HEK293 (cell line): ENCODE measurements around the gene OGFRL1.

Experiments used
- EGR2 ChIP-seq: fragments of 450-650 bp; formaldehyde crosslinking; IDR thresholded peaks from 2 replicates; pipeline ENCODE4 v1.5.1; 2016; ENCODE audit warnings: low read depth, missing biosample characterization, missing genetic modification characterization
- FEZF1 ChIP-seq: fragments of 450-650 bp; formaldehyde crosslinking; IDR thresholded peaks from 2 replicates; pipeline ENCODE4 v1.5.1; 2016; ENCODE audit warnings: missing biosample characterization, missing genetic modification characterization
- HOXC10 ChIP-seq: sonication (generic); formaldehyde crosslinking; IDR thresholded peaks from 2 replicates; pipeline ENCODE4 v1.8.1; 2023; ENCODE audit warnings: mild to moderate bottlenecking, missing genetic modification reagents
- KLF17 ChIP-seq: fragments of 450-650 bp; formaldehyde crosslinking; IDR thresholded peaks from 2 replicates; pipeline ENCODE4 v1.5.1; 2016; ENCODE audit warnings: missing biosample characterization, missing genetic modification characterization
- OSR2 ChIP-seq: fragments of 450-650 bp; formaldehyde crosslinking; IDR thresholded peaks from 2 replicates; pipeline ENCODE4 v1.5.1; 2016; ENCODE audit warnings: missing biosample characterization, missing genetic modification characterization
- PATZ1 ChIP-seq: fragments of 450-650 bp; formaldehyde crosslinking; IDR thresholded peaks from 2 replicates; pipeline ENCODE4 v1.5.1; 2016; ENCODE audit warnings: missing biosample characterization, missing genetic modification characterization
- PRDM10 ChIP-seq: fragments of 450-650 bp; formaldehyde crosslinking; IDR thresholded peaks from 2 replicates; pipeline ENCODE4 v1.5.1; 2016; ENCODE audit warnings: missing biosample characterization, missing genetic modification characterization
- ZBTB10 ChIP-seq: fragments of 450-650 bp; formaldehyde crosslinking; IDR thresholded peaks from 2 replicates; pipeline ENCODE4 v1.5.1; 2016; ENCODE audit warnings: missing biosample characterization, missing genetic modification characterization
- ZBTB17 ChIP-seq: fragments of 450-650 bp; formaldehyde crosslinking; IDR thresholded peaks from 2 replicates; pipeline ENCODE4 v1.5.1; 2016; ENCODE audit warnings: missing biosample characterization, missing genetic modification characterization
- ZBTB20 ChIP-seq: fragments of 450-650 bp; formaldehyde crosslinking; IDR thresholded peaks from 2 replicates; pipeline ENCODE4 v1.5.1; 2016; ENCODE audit warnings: missing biosample characterization, missing genetic modification characterization
- ZBTB26 ChIP-seq: fragments of 450-650 bp; formaldehyde crosslinking; optimal IDR thresholded peaks from 2 replicates; pipeline ENCODE3; 2016; ENCODE audit warnings: missing biosample characterization, mild to moderate bottlenecking, missing genetic modification characterization
- ZBTB8A ChIP-seq: fragments of 450-650 bp; formaldehyde crosslinking; IDR thresholded peaks from 2 replicates; pipeline ENCODE4 v1.5.1; 2016; ENCODE audit warnings: missing biosample characterization, missing genetic modification characterization
- ZFP37 ChIP-seq: fragments of 450-650 bp; formaldehyde crosslinking; IDR thresholded peaks from 2 replicates; pipeline ENCODE4 v1.5.1; 2016; ENCODE audit warnings: missing biosample characterization, missing genetic modification characterization
- ZNF132 ChIP-seq: fragments of 450-650 bp; formaldehyde crosslinking; IDR thresholded peaks from 2 replicates; pipeline ENCODE4 v1.5.1; 2017; ENCODE audit warnings: missing biosample characterization, missing genetic modification characterization, borderline replicate concordance
- ZNF146 ChIP-seq: fragments of 450-650 bp; formaldehyde crosslinking; IDR thresholded peaks from 2 replicates; pipeline ENCODE4 v1.5.1; 2016; ENCODE audit warnings: missing biosample characterization, missing genetic modification characterization
- ZNF23 ChIP-seq: fragments of 450-650 bp; formaldehyde crosslinking; IDR thresholded peaks from 2 replicates; pipeline ENCODE4 v1.5.1; 2016; ENCODE audit warnings: missing biosample characterization, missing genetic modification characterization, borderline replicate concordance
- ZNF24 ChIP-seq: fragments of 450-650 bp; formaldehyde crosslinking; IDR thresholded peaks from 2 replicates; pipeline ENCODE4 v1.5.1; 2016; ENCODE audit warnings: missing biosample characterization, missing genetic modification characterization
- ZNF335 ChIP-seq: fragments of 450-650 bp; formaldehyde crosslinking; conservative IDR thresholded peaks from 2 replicates; pipeline ENCODE4 v1.5.1; 2016; ENCODE audit warnings: missing biosample characterization, missing genetic modification characterization
- ZNF398 ChIP-seq: fragments of 450-650 bp; formaldehyde crosslinking; IDR thresholded peaks from 2 replicates; pipeline ENCODE4 v1.5.1; 2017; ENCODE audit warnings: missing biosample characterization, missing genetic modification characterization
- ZNF530 ChIP-seq: fragments of 450-650 bp; formaldehyde crosslinking; IDR thresholded peaks from 2 replicates; pipeline ENCODE4 v1.5.1; 2016; ENCODE audit warnings: low read depth, missing biosample characterization, missing genetic modification characterization
- ZNF558 ChIP-seq: fragments of 450-650 bp; formaldehyde crosslinking; IDR thresholded peaks from 2 replicates; pipeline ENCODE4 v1.5.1; 2016; ENCODE audit warnings: missing biosample characterization, missing genetic modification characterization
- ZNF561 ChIP-seq: fragments of 450-650 bp; IDR thresholded peaks from 2 replicates; pipeline ENCODE4 v1.5.1; 2018; ENCODE audit warnings: missing biosample characterization, missing genetic modification characterization, borderline replicate concordance
- ZNF596 ChIP-seq: fragments of 450-650 bp; IDR thresholded peaks from 2 replicates; pipeline ENCODE4 v1.5.0; 2018; ENCODE audit warnings: missing biosample characterization, mild to moderate bottlenecking, missing genetic modification characterization, moderate library complexity
- ZNF660 ChIP-seq: fragments of 450-650 bp; IDR thresholded peaks from 2 replicates; pipeline ENCODE4 v1.5.1; 2018; ENCODE audit warnings: missing biosample characterization, mild to moderate bottlenecking, missing genetic modification characterization
- ZNF670 ChIP-seq: fragments of 450-650 bp; formaldehyde crosslinking; IDR thresholded peaks from 2 replicates; pipeline ENCODE4 v1.5.1; 2016; ENCODE audit warnings: missing biosample characterization, missing genetic modification characterization, low read depth
- ZNF747 ChIP-seq: fragments of 450-650 bp; formaldehyde crosslinking; IDR thresholded peaks from 2 replicates; pipeline ENCODE4 v1.5.1; 2016; ENCODE audit warnings: missing biosample characterization, missing genetic modification characterization
- ZSCAN30 ChIP-seq: fragments of 450-650 bp; IDR thresholded peaks from 2 replicates; pipeline ENCODE4 v1.5.1; 2018; ENCODE audit warnings: missing biosample characterization, mild to moderate bottlenecking, missing genetic modification characterization, moderate library complexity

Gene OGFRL1

GRCh38 chr6:71288228-71289038 is at the start of gene OGFRL1 (continued):
- TF ChIP-seq ZBTB26 (tag by site-specific recombination) (peak; percentile 78), ZNF747 (tag by site-specific recombination) (no peak), ZNF596 (tag by site-specific recombination) (no peak), KLF17 (tag by site-specific recombination) (0 out of 2 replicates have a peak, but pooled peaks have one; percentile 59), ZNF24 (tag by site-specific recombination) (0 out of 2 replicates have a peak, but pooled peaks have one; percentile 42), PATZ1 (tag by site-specific recombination) (peak; percentile 97), ZBTB8A (peak; percentile 89), EGR2 (tag by site-specific recombination) (0 out of 2 replicates have a peak, but pooled peaks have one; percentile 7), ZNF132 (tag by site-specific recombination) (no peak), ZNF23 (tag by site-specific recombination) (no peak), ZFP37 (tag by site-specific recombination) (peak; percentile 77), PRDM10 (peak; percentile 54), ZBTB20 (tag by site-specific recombination) (peak; percentile 71), ZNF335 (tag by site-specific recombination) (peak; percentile 91), ZNF660 (tag by site-specific recombination) (no peak), ZNF398 (tag by site-specific recombination) (no peak), ZBTB10 (tag by site-specific recombination) (peak; percentile 79), ZSCAN30 (tag by site-specific recombination) (peak; percentile 70; the same call in 1 of the 2 replicates), HOXC10 (CRISPR knock-in tag) (0 out of 2 replicates have a peak, but pooled peaks have one; percentile 30), ZBTB17 (tag by site-specific recombination) (peak; percentile 88), ZNF146 (tag by site-specific recombination) (no peak), OSR2 (tag by site-specific recombination) (peak; percentile 77), ZNF561 (peak; percentile 90; the same call in 1 of the 2 replicates), ZNF530 (tag by site-specific recombination) (no peak), ZNF558 (tag by site-specific recombination) (no peak), ZNF670 (tag by site-specific recombination) (no peak), FEZF1 (tag by site-specific recombination) (0 out of 2 replicates have a peak, but pooled peaks have one; percentile 4)
